Retina (tissue), 1 donor: Measurements from ENCODE around the gene LBX1.
A peak's percentile ranks its signal among the peaks of the same experiment; 100 is the strongest.

Experiments used
- DNase-seq: peaks from one replicate; pipeline ENCODE4 v3.0.0-alpha.2; 2016

Gene LBX1

GRCh38 chr10:101241840-101242707, 12.8 kb upstream of the LBX1 start:
- no peak for DNase-seq

- peak; percentile 72 for DNase-seq
These were observed 9.5 kb upstream of the LBX1 start for GRCh38 chr10:101238732-101239105.

DNA sequence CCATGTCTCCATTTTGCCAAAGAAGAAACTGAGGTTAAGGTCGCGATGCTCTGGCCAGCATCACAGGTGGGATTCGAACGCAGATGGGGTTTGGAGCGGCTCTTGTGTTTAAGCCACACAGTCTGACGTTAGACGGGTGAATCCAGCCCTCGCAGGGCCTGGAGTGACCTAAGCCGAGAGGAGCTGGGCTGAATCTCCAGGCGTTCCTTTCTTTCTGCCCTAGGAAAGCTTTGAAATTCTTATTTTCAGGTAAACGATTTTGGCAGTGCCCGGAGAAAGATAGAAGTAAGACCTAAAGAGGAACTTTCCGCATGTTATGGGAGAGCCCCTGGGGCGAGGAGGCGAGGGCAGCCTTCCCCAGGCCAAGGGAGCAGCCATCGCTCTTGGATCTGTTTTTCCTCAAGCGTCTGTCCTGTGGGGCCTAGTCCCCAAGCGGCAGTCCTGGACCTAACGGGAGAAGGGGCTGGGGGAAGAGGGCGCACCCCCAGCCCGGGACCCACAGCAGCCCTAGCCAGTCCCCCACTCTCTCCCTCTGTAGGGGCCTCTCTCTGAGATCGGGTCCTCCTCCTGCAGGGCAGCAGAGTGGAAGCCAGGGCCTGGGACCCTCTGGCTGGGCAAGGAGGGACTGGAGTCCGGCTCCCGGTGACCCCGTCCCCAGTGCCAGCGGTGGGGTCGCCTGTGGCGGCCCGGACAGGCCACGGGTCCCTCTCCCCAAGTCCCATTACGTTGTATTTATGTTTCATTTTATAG, 8.9 kb upstream of the LBX1 start:
- peak; percentile 71 for DNase-seq

- peak; percentile 89 for DNase-seq
These were observed 8.1 kb upstream of the LBX1 start for GRCh38 chr10:101237081-101237981.

GRCh38 chr10:101236376-101237080, 7.3 kb upstream of the LBX1 start:
- peak; percentile 88 for DNase-seq

DNA sequence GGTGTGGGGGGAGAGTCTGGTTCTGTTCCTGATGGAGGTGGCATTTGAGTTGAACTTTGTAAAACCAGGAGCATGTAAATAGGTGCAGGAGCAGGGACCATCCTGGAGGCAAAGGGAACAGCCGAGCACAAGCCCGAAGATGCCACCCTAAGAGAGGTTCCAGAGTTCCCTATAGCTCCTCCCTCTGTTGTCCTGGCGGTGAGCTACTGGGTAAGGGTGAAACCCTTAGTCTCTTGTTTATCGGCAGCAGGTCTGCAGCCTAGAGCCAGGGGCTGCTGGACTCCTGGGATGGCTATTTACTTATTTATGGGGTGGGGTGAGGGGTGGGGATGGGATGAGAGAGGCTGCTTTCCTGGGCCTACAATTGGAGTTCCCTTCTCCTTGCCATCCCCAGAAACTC, 6.5 kb upstream of the LBX1 start:
- DNase-seq: no peak

DNA sequence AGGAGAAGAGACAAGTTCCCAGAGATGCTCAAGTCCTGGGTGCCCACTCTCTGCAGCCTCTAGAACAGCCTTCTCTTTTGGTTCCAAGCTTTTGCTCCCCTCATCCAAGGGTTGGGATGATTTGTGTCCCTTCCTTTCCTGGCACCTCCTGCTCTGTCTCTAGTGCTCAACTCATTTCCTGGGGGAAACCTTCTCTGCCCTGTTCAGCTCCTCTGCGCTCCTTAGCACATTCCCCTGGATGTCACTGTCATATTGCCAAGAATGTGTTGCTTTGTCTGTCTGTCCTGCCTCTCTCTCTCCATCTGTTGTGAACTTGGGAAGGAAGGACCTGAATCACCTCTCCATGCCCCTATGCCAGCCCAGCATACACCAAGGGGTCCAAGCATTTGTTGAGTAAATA, 5.1 kb upstream of the LBX1 start:
- peak; percentile 17 for DNase-seq

DNA sequence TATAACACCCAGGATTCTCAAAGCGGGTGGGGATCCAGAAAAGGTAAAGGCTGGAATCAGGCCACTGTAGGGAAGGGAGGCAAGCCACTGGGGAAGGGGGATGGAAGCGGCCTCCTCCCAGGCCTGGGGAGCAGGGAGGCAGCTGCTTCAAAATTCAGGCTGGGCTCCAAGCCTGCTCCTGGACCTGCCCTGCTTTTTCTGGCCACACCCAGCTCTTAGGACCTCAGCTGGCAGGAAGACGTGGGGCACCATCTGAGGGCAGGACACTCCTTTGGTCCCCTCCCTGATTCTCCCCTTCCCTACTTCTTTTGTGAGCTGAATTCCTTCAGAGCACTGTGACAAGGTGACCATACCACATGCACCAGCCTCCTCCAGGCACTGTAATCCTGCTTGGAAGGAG, 4.6 kb upstream of the LBX1 start:
- no peak for DNase-seq

DNA sequence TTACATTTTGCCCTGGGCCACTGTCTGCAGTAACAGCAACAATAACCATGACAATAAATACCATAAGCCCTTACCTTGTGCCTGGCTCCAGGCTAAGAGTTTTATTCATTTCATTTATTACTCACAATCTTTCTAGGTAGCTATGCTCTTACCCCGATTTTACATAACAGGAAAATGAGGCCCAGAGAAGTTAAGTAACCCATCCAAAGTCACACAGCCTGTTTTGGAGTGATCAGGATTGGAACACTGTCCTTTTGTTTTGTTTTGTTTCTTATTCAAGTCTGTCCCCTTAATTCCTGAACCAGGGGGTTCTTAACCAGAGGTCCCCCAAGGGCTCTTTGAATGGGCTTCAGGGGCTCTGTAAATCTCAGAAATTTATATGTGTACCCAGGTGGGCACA, 4.2 kb upstream of the LBX1 start:
- DNase-seq: no peak

- peak; percentile 8 for DNase-seq
These were observed 2.8 kb upstream of the LBX1 start for GRCh38 chr10:101231912-101232689.

DNA sequence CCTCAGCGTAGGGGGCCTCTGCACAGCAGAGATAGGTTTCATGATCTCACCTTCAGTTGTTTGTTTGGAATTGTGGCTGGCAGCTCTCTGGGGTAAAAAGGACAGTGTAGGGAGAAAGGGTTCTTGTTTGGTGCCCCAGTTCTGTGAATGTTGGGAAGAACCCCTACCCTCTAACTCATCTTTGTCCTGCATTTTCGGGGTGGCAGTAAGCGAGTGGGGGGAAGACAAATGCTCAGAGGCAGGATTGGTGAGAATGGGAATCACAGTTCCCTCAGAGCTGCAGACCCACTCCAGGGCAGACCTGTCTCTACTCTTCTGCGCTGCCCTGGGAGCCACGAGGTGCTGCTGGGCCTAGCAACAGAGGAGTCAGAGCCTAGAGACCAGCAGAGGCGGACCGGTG, 1.8 kb upstream of the LBX1 start:
- DNase-seq: no peak

DNA sequence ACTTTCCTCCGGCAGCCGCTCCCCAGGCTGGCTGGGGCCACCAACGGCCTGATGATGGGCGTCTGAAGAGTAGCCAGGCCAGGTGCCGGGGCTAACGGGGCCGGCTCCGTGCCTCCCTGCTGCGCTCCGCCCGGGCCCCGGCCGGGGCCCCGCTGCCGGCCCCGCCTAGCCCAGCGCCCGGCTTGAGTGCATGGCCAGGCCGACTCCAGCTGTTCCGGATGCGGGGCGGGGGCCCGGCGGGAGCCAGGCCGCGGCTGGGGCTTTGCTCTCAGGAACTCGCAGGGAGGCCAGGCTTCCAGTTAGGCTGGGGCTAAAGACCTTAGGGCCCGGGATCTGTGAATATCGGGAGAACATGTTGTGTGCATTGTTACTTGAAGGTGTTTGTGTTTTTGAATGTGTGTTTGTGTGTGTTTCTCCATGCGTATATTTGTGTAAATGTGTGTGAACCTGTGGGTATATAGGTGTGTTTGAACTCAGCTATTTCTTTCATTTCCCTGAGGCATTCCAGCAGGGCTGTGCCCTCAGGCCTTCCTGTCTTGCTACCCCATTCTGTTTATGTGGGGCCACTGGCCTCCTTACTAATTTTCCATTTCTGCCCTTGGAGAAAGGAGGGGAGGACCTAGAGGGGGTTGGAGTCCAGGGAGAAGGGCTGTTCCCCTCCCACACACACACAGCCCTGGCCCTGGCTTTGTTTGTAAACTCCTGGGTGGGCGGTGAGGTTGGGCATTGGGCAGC, 1.1 kb upstream of the LBX1 start:
- peak; percentile 45 for DNase-seq

- DNase-seq: no peak
These were observed 347 bp downstream of the LBX1 start for GRCh38 chr10:101228966-101229265.

DNA sequence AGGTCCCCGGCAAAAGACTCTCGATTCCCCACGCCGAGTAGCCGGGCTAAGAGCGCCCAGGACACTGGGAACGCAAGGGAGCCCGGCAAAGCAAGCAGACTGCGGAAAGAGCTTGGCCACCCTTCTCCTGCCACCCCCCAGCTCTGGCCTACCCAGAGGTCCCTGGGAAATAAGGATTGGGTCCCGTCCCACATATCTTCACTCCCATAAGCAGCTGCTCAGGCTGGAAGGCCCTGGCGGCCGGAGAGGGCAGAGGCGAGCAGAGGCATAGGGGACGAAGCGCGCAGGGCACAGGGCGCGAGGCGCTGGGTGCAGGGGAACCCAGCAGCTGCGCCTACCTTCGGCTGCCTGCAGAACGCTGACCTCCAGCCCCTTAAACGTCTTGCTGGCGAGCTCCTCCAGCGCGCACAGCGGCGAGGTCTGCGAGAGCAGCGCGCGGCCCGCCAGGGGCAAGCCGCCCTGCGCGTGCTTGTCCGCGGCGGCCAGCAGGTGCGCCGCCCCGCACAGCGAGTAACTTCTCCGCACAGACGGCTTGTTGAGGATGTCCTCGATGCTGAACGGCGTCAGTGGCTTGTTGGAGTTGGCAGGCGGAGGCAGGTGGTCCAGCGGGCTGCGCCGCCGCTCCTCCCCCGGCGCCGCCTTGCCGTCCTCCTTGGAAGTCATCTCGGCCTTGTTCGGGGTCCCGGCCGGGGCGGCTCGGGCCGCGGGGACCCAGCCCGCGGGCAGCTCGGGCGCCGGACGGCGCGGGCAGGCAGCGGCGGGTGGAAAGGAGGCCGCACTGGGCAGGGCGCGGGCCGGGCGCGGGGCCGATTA, 904 bp downstream of the LBX1 start:
- peak; percentile 77 for DNase-seq

GRCh38 chr10:101227429-101228152, 1.7 kb downstream of the LBX1 start:
- no peak for DNase-seq

- peak; percentile 82 for DNase-seq
These were observed 2.5 kb downstream of the LBX1 start for GRCh38 chr10:101226491-101227428.

DNA sequence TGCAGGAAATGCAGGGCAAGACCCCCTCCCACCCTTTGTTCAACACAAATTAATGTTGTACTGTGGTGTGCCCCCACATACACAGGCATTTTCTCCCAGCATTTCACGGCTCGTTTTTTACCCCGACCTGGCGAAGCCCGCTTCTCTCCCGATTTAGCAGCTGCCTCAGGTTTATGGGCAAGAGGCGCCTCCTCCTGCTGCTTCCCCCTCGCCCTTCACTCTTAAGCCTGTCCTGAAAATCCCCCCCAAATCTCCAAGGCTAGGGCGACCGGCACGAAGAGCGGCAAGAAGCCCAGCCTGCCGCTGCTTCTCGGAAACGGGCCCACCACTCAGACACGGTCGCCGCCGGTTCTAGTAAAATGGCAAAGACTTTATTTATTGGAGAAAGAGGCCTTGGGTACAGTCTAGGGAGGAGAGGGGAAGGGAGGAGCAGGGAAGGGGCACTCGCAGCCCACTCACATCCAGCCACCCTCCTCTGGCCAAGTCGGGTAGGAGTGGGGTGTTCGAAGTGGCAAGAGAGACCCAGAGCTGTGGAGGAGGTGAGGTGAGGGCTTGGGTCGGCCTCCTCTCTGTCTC, 3.3 kb downstream of the LBX1 start:
- peak; percentile 73 for DNase-seq
